Smooth muscle cell (in vitro differentiated cells): Measurements from ENCODE around the gene UBA52. TPM values are rescaled to one million over a fixed set of nuclear protein-coding genes. Genes with fewer than 3 reads are reported as not detected.
"Not testable (repeated sequence)": the region's sequence is repeated elsewhere in the genome, so short reads cannot be mapped to it uniquely, and the experiment has no call there.

ENCODE experiments used
- DNase-seq: peaks from one replicate; lab custom pipeline; 2025; ENCODE audit not compliant: unreplicated experiment; lab: John Stamatoyannopoulos, UW
- H2AFZ ChIP-seq: fragments of 200-600 bp; sonication (generic); 2 replicates; pipeline ENCODE4 v1.6.0; 2016; ENCODE audit warnings: antibody characterized with exemption, low read depth, mild to moderate bottlenecking
- H3F3A ChIP-seq: fragments of 200-600 bp; sonication (generic); 2 replicates; pipeline ENCODE4 v1.6.0; 2017; ENCODE audit warnings: antibody characterized with exemption, low read depth
- H3K27ac ChIP-seq: fragments of 200-600 bp; sonication (generic); 2 replicates; pipeline ENCODE4 v1.5.1; 2016; ENCODE audit warnings: low read depth, mild to moderate bottlenecking
- H3K27me3 ChIP-seq: fragments of 200-600 bp; sonication (generic); 2 replicates; pipeline ENCODE4 v1.6.1; 2016; ENCODE audit warnings: low read depth, mild to moderate bottlenecking
- H3K36me3 ChIP-seq: fragments of 200-600 bp; sonication (generic); 2 replicates; pipeline ENCODE4 v1.5.1; 2016; ENCODE audit warnings: low read depth
- H3K4me1 ChIP-seq: fragments of 200-600 bp; sonication (generic); 2 replicates; pipeline ENCODE4 v1.5.1; 2016; ENCODE audit warnings: low read depth
- H3K4me2 ChIP-seq: fragments of 200-600 bp; sonication (generic); 2 replicates; pipeline ENCODE4 v1.6.0; 2016; ENCODE audit warnings: mild to moderate bottlenecking
- H3K4me3 ChIP-seq: fragments of 200-600 bp; sonication (generic); 2 replicates; pipeline ENCODE4 v1.5.1; 2016; ENCODE audit warnings: mild to moderate bottlenecking
- H3K79me2 ChIP-seq: fragments of 200-600 bp; sonication (generic); 2 replicates; pipeline ENCODE4 v1.6.0; 2016; ENCODE audit warnings: low read depth, mild to moderate bottlenecking
- H3K9ac ChIP-seq: fragments of 200-600 bp; sonication (generic); 2 replicates; pipeline ENCODE4 v1.6.0; 2016; ENCODE audit warnings: low read depth
- H3K9me3 ChIP-seq: fragments of 200-600 bp; sonication (generic); replicated peaks from 2 replicates; pipeline ENCODE4 v1.5.1; 2016; ENCODE audit warnings: low read depth
- H4K20me1 ChIP-seq: fragments of 200-600 bp; sonication (generic); 2 replicates; pipeline ENCODE4 v1.6.0; 2016; ENCODE audit warnings: low read depth
- WGBS: methylation state at CpG from one replicate; pipeline ENCODE4 v1.1.7; 2016; ENCODE audit warnings: low lambda C conversion rate; 5-methylcytosine and 5-hydroxymethylcytosine counted together
- polyA plus RNA-seq: library from polyadenylated mRNA; unstranded; fragments of >200 nt; fragmentation: Nextera tagmentation; extraction: Ambion mirVana; gene quantifications from 2 replicates; pipeline ENCODE4 v1.2.1, GENCODE V29; 2016
- total RNA-seq: library from RNA; depleted of rRNA; stranded (reverse); fragments of >200 nt; gene quantifications from 2 replicates; pipeline ENCODE4 v1.2.3, GENCODE V29; 2014
- TF ChIP-seq, protein P1 (sequence below): fragments of 200-600 bp; sonication (generic); IDR thresholded peaks from 2 replicates; pipeline ENCODE4 v1.5.1; 2017; ENCODE audit warnings: borderline replicate concordance, mild to moderate bottlenecking, antibody characterized with exemption; ENCODE audit not compliant: insufficient read depth, poor library complexity, severe bottlenecking

Gene UBA52
- total and polyA plus RNA-seq, 2 experiments from 2014 or later, result 752 to 1,086 TPM

GRCh38 chr19:18539372-18539771 lies 32.3 kb upstream of the UBA52 start:
- Histone ChIP-seq H3K4me2 (no peak overlapping the region), H3K27ac (no peak overlapping the region), H3F3A (no peaks in the 10 kb centered on the region), H3K9me3 (no peaks in the 10 kb centered on the region), H3K79me2 (peaks cover 16% of the 10 kb centered on the region), H3K36me3 (no peaks in the 10 kb centered on the region), H4K20me1 (no peaks in the 10 kb centered on the region), H3K4me1 (peaks cover 9% of the 10 kb centered on the region), H3K27me3 (no peaks in the 10 kb centered on the region), H3K9ac (no peak overlapping the region), H2AFZ (no peak overlapping the region), H3K4me3 (no peak overlapping the region)
- DNase-seq, result no peak
- WGBS, result 95% methylated on average over 19 of the region's 19 CpGs
- TF ChIP-seq, protein P1, sequence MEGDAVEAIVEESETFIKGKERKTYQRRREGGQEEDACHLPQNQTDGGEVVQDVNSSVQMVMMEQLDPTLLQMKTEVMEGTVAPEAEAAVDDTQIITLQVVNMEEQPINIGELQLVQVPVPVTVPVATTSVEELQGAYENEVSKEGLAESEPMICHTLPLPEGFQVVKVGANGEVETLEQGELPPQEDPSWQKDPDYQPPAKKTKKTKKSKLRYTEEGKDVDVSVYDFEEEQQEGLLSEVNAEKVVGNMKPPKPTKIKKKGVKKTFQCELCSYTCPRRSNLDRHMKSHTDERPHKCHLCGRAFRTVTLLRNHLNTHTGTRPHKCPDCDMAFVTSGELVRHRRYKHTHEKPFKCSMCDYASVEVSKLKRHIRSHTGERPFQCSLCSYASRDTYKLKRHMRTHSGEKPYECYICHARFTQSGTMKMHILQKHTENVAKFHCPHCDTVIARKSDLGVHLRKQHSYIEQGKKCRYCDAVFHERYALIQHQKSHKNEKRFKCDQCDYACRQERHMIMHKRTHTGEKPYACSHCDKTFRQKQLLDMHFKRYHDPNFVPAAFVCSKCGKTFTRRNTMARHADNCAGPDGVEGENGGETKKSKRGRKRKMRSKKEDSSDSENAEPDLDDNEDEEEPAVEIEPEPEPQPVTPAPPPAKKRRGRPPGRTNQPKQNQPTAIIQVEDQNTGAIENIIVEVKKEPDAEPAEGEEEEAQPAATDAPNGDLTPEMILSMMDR, result no peak

- not testable (repeated sequence) for H3K9me3 ChIP-seq, H3K4me2 ChIP-seq, H3F3A ChIP-seq, H3K4me1 ChIP-seq, H3K27me3 ChIP-seq, H4K20me1 ChIP-seq, DNase-seq, H3K4me3 ChIP-seq, H3K36me3 ChIP-seq, H3K27ac ChIP-seq, H2AFZ ChIP-seq, H3K9ac ChIP-seq
- H3K79me2 ChIP-seq, result peaks cover 16% of the 10 kb centered on the region
- WGBS, result 100% methylated on average over 1 of the region's 1 CpG
Measured at GRCh38 chr19:18540200-18540599, 31.5 kb upstream of the UBA52 start.

DNA sequence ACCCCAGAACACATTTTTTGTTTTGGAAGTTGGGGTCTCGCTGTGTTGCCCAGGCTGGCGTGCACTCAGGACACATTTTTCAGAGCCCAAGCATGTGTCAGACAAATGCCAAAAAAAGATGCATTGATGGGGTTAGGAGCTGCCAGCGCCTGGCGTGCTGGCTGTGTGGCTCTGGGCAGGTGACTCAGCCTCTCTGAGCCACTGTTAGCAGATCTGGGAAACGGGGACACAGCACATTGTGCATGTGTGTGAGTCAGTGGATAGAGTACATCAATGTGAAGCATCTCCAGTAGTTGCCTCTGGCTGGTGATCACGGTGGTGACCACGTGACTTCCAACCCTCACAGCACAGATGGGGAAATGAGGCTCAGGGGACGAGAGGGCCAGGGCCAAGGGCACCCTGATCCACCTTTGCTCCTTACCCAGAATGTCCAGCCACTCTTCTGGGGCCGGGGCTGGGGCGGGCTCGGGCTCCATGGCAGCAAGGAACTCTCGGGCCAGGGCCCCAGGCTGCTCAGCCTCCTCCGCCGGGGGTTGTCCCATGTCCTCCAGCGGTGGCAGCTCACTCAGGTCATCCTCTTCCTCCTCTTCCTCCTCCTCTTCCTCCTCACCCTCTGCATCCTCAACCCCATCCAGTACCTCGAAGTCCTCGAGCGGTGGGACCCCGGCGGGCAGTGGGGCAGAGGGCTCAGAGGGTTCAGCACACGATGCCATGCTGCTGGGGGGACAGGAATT lies 30.2 kb upstream of the UBA52 start:
- no peak for DNase-seq
- no peaks in the 10 kb centered on the region for H3F3A ChIP-seq
- peaks cover 9% of the 10 kb centered on the region for H3K4me1 ChIP-seq
- H3K27me3 ChIP-seq, result no peaks in the 10 kb centered on the region
- H3K9ac ChIP-seq, result no peak overlapping the region
- WGBS, result 95% methylated on average over 20 of the region's 21 CpGs
- no peaks in the 10 kb centered on the region for H3K9me3 ChIP-seq
- no peaks in the 10 kb centered on the region for H3K36me3 ChIP-seq
- H2AFZ ChIP-seq, result no peak overlapping the region
- no peaks in the 10 kb centered on the region for H4K20me1 ChIP-seq
- TF ChIP-seq, protein P1, result no peak
- H3K4me3 ChIP-seq, result no peak overlapping the region
- H3K27ac ChIP-seq, result no peak overlapping the region
- H3K79me2 ChIP-seq, result peaks cover 16% of the 10 kb centered on the region
- H3K4me2 ChIP-seq, result no peak overlapping the region

- Histone ChIP-seq H4K20me1 (no peaks in the 10 kb centered on the region), H3K27ac (peak overlapping the region; percentile 12), H3K79me2 (peaks cover 16% of the 10 kb centered on the region), H3K4me1 (peaks cover 9% of the 10 kb centered on the region), H3K9me3 (no peaks in the 10 kb centered on the region), H3K9ac (peak overlapping the region; percentile 83), H2AFZ (no peak overlapping the region), H3K4me3 (peak overlapping the region; percentile 75), H3F3A (no peaks in the 10 kb centered on the region), H3K4me2 (peak overlapping the region; percentile 85), H3K27me3 (no peaks in the 10 kb centered on the region), H3K36me3 (no peaks in the 10 kb centered on the region)
- TF ChIP-seq, protein P1, result no peak
- WGBS, result 33% methylated on average over 11 of the region's 11 CpGs
- no peak for DNase-seq
Measured at GRCh38 chr19:18541992-18542940, 29.4 kb upstream of the UBA52 start.
